Left lobe of liver (tissue), 2 donors: ENCODE results near the gene AXIN2. TPM values are rescaled to one million over a fixed set of nuclear protein-coding genes. Genes with fewer than 3 reads are reported as not detected.

Experiments used
- ATAC-seq: fragments of 200-7000 bp; cut with Tn5 transposase; one replicate; pipeline ENCODE4 v1.9.1; 2020; ENCODE audit warnings: mild to moderate bottlenecking, moderate library complexity
- DNase-seq: peaks from one replicate; pipeline ENCODE4 v3.0.0-alpha.2; 2020; ENCODE audit warnings: low spot score
- total RNA-seq: library from RNA; stranded (reverse); gene quantifications from one replicate; pipeline ENCODE4 v1.2.1, GENCODE V29; 2021
- donor health status: DM: no; HTN: no; CAD: no; lungs with moderate emphysema.
- donor health status: DM: no; HTN: yes; CAD: no.

Gene AXIN2
- total RNA-seq, 1 donor from 2014 or later, result 3.6 TPM

- ATAC-seq (peak; percentile 36), DNase-seq (no peak)
Observed at GRCh38 chr17:65554553-65555223, 6.8 kb downstream of the AXIN2 start.

- DNase-seq (peak; percentile 83), ATAC-seq (peak; percentile 70)
Observed at GRCh38 chr17:65553646-65554552, 7.5 kb downstream of the AXIN2 start.

GRCh38 chr17:65553009-65553645 is 8.3 kb downstream of the AXIN2 start:
- no peak for ATAC-seq
- no peak for DNase-seq

GRCh38 chr17:65552214-65552613 is 9.2 kb downstream of the AXIN2 start:
- DNase-seq (no peak), ATAC-seq (no peak)

- no peak for DNase-seq
- no peak for ATAC-seq
Observed at GRCh38 chr17:65551267-65552040, 10.0 kb downstream of the AXIN2 start.

GRCh38 chr17:65550758-65551157 is 10.7 kb downstream of the AXIN2 start:
- no peak for ATAC-seq
- no peak for DNase-seq

GRCh38 chr17:65550075-65550662 is 11.3 kb downstream of the AXIN2 start:
- no peak for ATAC-seq
- no peak for DNase-seq

GRCh38 chr17:65548269-65548969 is 13.0 kb downstream of the AXIN2 start:
- no peak for ATAC-seq
- DNase-seq, result no peak

GRCh38 chr17:65547253-65547670 is 14.2 kb downstream of the AXIN2 start:
- DNase-seq (peak; percentile 78), ATAC-seq (peak; percentile 96)

- DNase-seq, result no peak
Observed at GRCh38 chr17:65546579-65546978, 14.9 kb downstream of the AXIN2 start.

GRCh38 chr17:65545705-65546523 is 15.5 kb downstream of the AXIN2 start:
- ATAC-seq (no peak), DNase-seq (no peak)

More at GRCh38 chr17:65546579-65546978, 14.9 kb downstream of the AXIN2 start:
- peak; percentile 16 for ATAC-seq

- DNase-seq (no peak), ATAC-seq (no peak)
Observed at GRCh38 chr17:65544672-65545071, 16.8 kb downstream of the AXIN2 start.

GRCh38 chr17:65542610-65543009 is 18.8 kb downstream of the AXIN2 start:
- no peak for DNase-seq
- no peak for ATAC-seq

GRCh38 chr17:65542067-65542466 is 19.4 kb downstream of the AXIN2 start:
- ATAC-seq, result no peak
- DNase-seq, result no peak

- ATAC-seq (no peak), DNase-seq (no peak)
Observed at GRCh38 chr17:65541453-65541852, 20.0 kb downstream of the AXIN2 start.

- ATAC-seq, result no peak
- DNase-seq, result no peak
Observed at GRCh38 chr17:65539630-65540266, 21.7 kb downstream of the AXIN2 start.

- no peak for DNase-seq
- ATAC-seq, result no peak
Observed at GRCh38 chr17:65538675-65539529, 22.5 kb downstream of the AXIN2 start.
